Heart left ventricle (tissue), 13 donors: ENCODE measurements around the gene TMEM143.

Source experiments
- POLR2A ChIP-seq, 2 donors: fragments of 450-650 bp; IDR thresholded peaks; one replicate each; pipeline ENCODE4 v1.6.1; 2017; ENCODE audit warnings: antibody characterized with exemption in 2 of 2, mild to moderate bottlenecking in 2 of 2, moderate library complexity in 2 of 2
- TF ChIP-seq, protein P1 (sequence below), 12 donors: fragments of 200-600 bp; sonication (generic) in 4 of 12; IDR thresholded peaks; one replicate each; pipeline versions ENCODE4 v1.5.0 to v1.8.0; 2018 to 2022; ENCODE audit warnings: antibody characterized with exemption in 12 of 12, mild to moderate bottlenecking in 5 of 12
- donor health status: ischemic (EF 13 %, LVEDD 7.1; RV severe dilation, severe dysfunction).
- donor health status: DM: no; HTN: yes; CAD: no.
- donor health status: DM: no; HTN: no; CAD: no.
- donor health status: ischemic (EF 25% LVEDD 6.9; RV normal size, moderate dysfunction).
- donor health status: ischemic (EF 25% LVEDD 5.7; RV mildly dilated, moderate dysfunction).
- donor health status: ischemic (EF 35%, LVEDD 5.7; RV mildly dilated, moderate dysfunction).
- donor health status: nonischemic (EF 11% LVEDD 7.7; RV severe dilation, severe dysfunction).
- donor health status: DM: yes; HTN: yes; CAD: no.
- donor health status: PGD.
- donor health status: ischemic (EF 29% LVEDD 5.4; RV normal size, mild dysfunction).
- donor health status: nonischemic (EF 23%, LVEDD 6.1; RV moderate dilation, normal function).

DNA sequence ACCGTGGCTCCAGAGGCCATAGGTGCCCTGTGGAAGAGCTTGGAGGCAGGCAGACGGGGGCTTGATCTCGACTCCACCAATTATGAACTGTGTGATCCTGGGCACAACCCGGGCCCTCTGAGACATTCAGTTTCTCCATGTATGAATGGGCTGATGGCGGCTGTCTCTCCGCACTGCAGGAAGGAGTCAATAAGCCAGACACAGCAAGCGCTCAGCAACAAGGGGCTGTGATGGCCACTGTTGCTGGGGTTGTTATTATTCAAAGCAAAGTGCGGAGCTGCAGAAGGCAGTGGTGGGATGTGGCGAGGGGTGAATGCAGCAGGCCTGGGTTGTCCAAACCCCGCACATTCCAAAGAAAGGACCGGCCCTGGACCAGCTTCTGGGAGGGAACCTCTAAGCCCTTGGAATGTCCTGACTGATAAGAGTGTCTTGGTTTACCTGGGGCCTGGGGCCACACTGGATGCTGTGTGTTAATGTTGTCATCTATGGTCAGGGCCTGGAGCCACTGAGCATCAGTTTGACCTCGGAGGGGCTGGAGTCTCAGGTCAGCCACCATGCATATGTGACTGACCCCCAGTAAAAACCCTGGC lies 8.3 kb downstream of the TMEM143 start:
- TF ChIP-seq, protein P1, sequence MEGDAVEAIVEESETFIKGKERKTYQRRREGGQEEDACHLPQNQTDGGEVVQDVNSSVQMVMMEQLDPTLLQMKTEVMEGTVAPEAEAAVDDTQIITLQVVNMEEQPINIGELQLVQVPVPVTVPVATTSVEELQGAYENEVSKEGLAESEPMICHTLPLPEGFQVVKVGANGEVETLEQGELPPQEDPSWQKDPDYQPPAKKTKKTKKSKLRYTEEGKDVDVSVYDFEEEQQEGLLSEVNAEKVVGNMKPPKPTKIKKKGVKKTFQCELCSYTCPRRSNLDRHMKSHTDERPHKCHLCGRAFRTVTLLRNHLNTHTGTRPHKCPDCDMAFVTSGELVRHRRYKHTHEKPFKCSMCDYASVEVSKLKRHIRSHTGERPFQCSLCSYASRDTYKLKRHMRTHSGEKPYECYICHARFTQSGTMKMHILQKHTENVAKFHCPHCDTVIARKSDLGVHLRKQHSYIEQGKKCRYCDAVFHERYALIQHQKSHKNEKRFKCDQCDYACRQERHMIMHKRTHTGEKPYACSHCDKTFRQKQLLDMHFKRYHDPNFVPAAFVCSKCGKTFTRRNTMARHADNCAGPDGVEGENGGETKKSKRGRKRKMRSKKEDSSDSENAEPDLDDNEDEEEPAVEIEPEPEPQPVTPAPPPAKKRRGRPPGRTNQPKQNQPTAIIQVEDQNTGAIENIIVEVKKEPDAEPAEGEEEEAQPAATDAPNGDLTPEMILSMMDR (IDR thresholded peaks at IDR 0.05) = no peak
- TF ChIP-seq POLR2A (IDR thresholded peaks at IDR 0.05) = no peak
